ENCODE measurements around the gene PRKAB1.
A peak's percentile ranks its signal among the peaks of the same experiment; 100 is the strongest.
"Not testable (repeated sequence)": the region's sequence is repeated elsewhere in the genome, so short reads cannot be mapped to it uniquely, and the experiment has no call there.

Gene PRKAB1

DNA sequence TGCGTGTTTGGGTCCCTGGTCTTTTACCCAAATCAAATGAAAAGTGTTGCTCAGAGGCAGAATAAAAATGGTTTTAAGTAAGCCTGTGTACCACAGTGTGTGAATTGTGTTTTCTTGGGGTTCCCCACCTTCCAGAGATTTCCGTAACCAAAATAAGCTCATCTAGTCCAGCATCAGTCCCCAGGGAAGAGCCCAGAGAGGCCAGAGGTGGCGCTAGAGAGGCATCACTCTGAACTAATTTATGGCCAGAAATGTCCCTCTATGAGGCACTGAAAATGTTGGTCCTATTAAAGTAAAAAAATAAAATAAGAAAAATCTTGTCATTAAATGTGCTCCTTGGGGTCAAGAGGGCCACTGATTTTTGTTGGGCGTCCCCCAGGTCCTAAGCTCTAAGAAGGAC lies 24.9 kb upstream of the PRKAB1 start:
- intact Hi-C loops (cut with DNase I; ENCODE audit: low total_unique reads): no loop called here
- Histone ChIP-seq H3K4me1 (no peaks in the 10 kb centered on the region), H3K27me3 (no peaks in the 10 kb centered on the region), H3K4me3 (no peak overlapping the region), H3K27ac (no peak overlapping the region), H3K36me3 (no peaks in the 10 kb centered on the region), H3K9me3 (no peaks in the 10 kb centered on the region)
- TF ChIP-seq, protein P1, sequence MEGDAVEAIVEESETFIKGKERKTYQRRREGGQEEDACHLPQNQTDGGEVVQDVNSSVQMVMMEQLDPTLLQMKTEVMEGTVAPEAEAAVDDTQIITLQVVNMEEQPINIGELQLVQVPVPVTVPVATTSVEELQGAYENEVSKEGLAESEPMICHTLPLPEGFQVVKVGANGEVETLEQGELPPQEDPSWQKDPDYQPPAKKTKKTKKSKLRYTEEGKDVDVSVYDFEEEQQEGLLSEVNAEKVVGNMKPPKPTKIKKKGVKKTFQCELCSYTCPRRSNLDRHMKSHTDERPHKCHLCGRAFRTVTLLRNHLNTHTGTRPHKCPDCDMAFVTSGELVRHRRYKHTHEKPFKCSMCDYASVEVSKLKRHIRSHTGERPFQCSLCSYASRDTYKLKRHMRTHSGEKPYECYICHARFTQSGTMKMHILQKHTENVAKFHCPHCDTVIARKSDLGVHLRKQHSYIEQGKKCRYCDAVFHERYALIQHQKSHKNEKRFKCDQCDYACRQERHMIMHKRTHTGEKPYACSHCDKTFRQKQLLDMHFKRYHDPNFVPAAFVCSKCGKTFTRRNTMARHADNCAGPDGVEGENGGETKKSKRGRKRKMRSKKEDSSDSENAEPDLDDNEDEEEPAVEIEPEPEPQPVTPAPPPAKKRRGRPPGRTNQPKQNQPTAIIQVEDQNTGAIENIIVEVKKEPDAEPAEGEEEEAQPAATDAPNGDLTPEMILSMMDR (IDR thresholded peaks at IDR 0.05): no peak
- DNase-seq: no peak

DNA sequence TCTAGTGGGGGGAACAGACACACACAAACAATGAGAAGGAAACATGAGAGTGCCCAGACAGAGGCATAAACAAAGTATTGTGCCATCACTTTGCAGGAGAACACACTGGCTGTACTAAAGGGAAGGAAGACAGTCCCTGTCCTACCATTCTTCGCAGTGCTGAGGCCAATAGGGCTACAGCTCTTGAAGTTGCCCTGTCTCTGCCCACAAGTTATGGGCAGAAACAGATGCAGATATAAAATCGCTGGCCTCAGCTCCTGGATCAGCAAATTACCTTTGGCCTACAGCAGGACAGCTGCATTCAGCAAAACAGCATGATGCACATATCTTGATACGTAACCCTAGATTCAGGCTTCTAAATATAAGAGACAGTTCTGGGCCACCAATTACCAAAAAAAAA lies 23.0 kb upstream of the PRKAB1 start:
- H3K27ac ChIP-seq: no peak overlapping the region
- DNase-seq: no peak

DNA sequence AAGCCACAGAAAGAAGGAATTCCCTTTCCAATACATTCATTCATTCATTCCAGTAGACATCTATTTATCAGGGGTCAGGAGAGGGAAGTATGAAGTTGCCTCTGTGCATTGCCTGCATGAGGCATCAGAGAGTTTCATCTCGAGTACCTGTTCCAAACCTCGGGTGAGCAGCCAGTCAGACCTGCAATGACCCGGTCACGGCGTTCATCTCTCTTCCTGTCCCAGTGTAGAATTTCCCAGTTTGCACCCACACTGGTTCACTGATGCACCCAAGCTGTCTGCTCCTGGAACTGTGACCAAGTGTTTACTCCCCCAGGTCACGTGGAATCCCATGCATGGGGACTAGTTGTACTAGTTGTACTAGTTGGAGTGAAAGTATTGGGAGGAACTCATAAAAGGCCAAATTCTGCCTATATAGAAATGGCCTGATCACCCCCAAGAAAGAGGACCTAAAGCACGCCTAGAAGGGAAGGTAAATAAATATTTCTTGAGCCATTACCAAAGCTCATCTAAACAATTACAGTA lies 22.3 kb upstream of the PRKAB1 start:
- Histone ChIP-seq H3K9me3 (no peaks in the 10 kb centered on the region), H3K4me1 (no peaks in the 10 kb centered on the region), H3K36me3 (no peaks in the 10 kb centered on the region), H3K27me3 (no peaks in the 10 kb centered on the region), H3K4me3 (no peak overlapping the region), H3K27ac (no peak overlapping the region)
- TF ChIP-seq, protein P1 (IDR thresholded peaks at IDR 0.05): no peak
- no peak for DNase-seq
- intact Hi-C loops (cut with DNase I; ENCODE audit: low total_unique reads): no loop called here

More for the DNA sequence above, 23.0 kb upstream of the PRKAB1 start:
- TF ChIP-seq, protein P1 (IDR thresholded peaks at IDR 0.05): no peak
- intact Hi-C loops (cut with DNase I; ENCODE audit: low total_unique reads): no loop called here
- no peaks in the 10 kb centered on the region for H3K27me3 ChIP-seq
- no peaks in the 10 kb centered on the region for H3K9me3 ChIP-seq
- no peaks in the 10 kb centered on the region for H3K4me1 ChIP-seq
- no peak overlapping the region for H3K4me3 ChIP-seq
- H3K36me3 ChIP-seq: no peaks in the 10 kb centered on the region

DNA sequence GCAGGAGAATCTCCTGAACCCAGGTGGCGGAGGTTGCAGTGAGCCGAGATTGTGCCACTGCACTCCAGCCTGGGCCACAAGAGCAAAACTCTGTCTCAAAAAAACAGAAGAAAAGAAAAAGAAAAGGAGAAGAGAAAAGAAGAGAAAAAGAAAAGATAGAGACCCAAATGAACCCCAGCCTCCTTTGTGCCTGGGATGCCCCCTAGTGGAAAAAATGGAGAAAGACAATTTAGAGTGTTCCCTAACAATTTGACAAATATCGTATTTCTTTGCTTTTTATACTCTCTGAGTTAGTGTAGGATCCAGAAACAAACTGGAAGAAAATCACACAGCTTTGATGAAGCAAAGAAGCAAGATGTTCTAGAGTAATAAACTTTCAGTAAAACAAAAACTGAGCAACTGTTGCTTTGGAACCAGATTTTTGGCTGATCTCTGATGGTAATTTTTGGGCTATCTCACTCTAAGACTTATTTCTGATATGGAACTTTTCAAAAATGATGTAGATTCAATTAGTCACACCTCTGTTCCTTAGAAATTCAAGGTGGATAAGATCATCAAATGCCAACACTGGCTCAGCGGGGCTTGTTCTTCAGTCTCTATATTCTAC lies 18.6 kb upstream of the PRKAB1 start:
- TF ChIP-seq, protein P1 (IDR thresholded peaks at IDR 0.05): peak; percentile 21 to 33
- Histone ChIP-seq H3K27ac (no peak overlapping the region), H3K27me3 (no peaks in the 10 kb centered on the region), H3K9me3 (peaks cover 0 to 10% (median 0%) of the 10 kb centered on the region in 3 donors), H3K36me3 (no peaks in the 10 kb centered on the region), H3K4me3 (no peak overlapping the region), H3K4me1 (no peaks in the 10 kb centered on the region)
- no peak for DNase-seq
- intact Hi-C loops (cut with DNase I; ENCODE audit: low total_unique reads): no loop called here

DNA sequence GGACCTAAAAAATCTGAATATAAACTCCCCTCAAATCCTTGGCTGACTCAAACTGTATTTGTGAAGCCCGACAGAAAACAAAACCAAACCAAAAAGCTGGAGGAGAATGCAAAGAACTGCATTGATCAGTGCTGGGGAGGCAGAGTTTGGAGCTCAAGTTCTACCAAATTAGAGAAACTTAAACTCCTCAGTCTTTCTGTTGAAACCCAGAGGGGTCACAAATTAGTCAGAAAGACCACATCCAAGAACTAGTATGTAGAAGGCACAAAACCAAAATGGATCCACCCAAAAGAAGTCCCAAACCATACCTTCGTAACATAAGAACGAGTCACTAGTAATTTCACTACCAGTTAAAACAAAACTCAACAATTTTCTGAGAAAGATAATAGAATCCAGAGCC lies 15.3 kb upstream of the PRKAB1 start:
- no peak overlapping the region for H3K4me3 ChIP-seq

DNA sequence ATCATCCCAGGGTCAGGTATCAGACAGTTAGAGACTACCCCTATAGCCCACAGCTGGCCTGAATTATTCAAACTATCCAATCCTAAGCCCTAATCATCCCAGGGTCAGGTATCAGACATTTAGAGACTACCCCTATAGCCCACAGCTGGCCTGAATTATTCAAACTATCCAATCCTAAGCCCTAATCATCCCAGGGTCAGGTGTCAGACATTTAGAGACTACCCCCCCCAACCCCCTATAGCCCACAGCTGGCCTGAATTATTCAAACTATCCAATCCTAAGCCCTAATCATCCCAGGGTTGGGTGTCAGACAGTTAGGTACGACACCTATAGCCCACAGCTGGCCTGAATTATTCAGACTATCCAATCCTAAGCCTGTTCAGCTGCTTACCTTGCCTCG lies 10.9 kb upstream of the PRKAB1 start:
- H3K27me3 ChIP-seq; H3K9me3 ChIP-seq; H3K4me1 ChIP-seq; DNase-seq; H3K27ac ChIP-seq; intact Hi-C loops (cut with DNase I; ENCODE audit: low total_unique reads); H3K4me3 ChIP-seq; H3K36me3 ChIP-seq: not testable (repeated sequence)

More for the DNA sequence above, 15.3 kb upstream of the PRKAB1 start:
- H3K36me3 ChIP-seq: no peaks in the 10 kb centered on the region
- TF ChIP-seq, protein P1 (IDR thresholded peaks at IDR 0.05): no peak
- no peaks in the 10 kb centered on the region for H3K27me3 ChIP-seq
- no peak for DNase-seq
- no peaks in the 10 kb centered on the region for H3K4me1 ChIP-seq
- intact Hi-C loops (cut with DNase I; ENCODE audit: low total_unique reads): no loop called here
- no peak overlapping the region for H3K27ac ChIP-seq
- H3K9me3 ChIP-seq: peaks cover 0 to 10% (median 0%) of the 10 kb centered on the region in 3 donors

DNA sequence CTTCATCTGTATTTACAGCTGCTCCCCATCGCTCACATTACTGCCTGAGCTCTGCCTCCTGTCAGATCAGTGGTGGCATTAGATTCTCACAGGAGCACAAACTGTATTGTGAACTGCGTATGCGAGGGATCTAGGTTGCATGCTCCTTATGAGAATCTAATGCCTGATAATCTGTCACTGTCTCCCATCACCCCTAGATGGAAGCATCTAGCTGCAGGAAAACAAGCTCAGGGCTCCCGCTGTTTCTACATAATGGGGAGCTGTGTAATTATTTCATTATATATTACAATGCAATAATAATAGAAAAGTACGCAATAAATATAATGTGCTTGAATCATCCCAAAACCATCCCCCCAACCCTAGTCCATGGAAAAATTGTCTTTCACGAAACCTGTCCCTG lies 9.8 kb upstream of the PRKAB1 start:
- DNase-seq; intact Hi-C loops (cut with DNase I; ENCODE audit: low total_unique reads); H3K4me1 ChIP-seq; H3K9me3 ChIP-seq; H3K4me3 ChIP-seq; H3K36me3 ChIP-seq; H3K27me3 ChIP-seq; H3K27ac ChIP-seq: not testable (repeated sequence)
